DOHH2 (cell line): ENCODE measurements around the gene TBC1D20.

Experiments used
- H3F3A ChIP-seq: fragments of 200-600 bp; sonication (generic), shearing (Covaris generic); 2 replicates; pipeline ENCODE4 v1.6.0; 2016; ENCODE audit warnings: antibody characterized with exemption, mild to moderate bottlenecking; ENCODE audit not compliant: control insufficient read depth, insufficient read depth
- H3K27ac ChIP-seq: fragments of 200-600 bp; sonication (generic); 2 replicates; pipeline ENCODE4 v1.5.1; 2014; ENCODE audit warnings: low read depth, mild to moderate bottlenecking, low read length, moderate library complexity
- H3K27me3 ChIP-seq: fragments of 200-600 bp; sonication (generic); 2 replicates; pipeline ENCODE4 v1.6.1; 2014; ENCODE audit warnings: mild to moderate bottlenecking, low read length, mixed read lengths; ENCODE audit not compliant: control insufficient read depth
- H3K36me3 ChIP-seq: fragments of 200-600 bp; sonication (generic); 2 replicates; pipeline ENCODE4 v1.6.1; 2014; ENCODE audit warnings: mild to moderate bottlenecking, low read length, moderate library complexity, mixed read lengths; ENCODE audit not compliant: control insufficient read depth
- H3K4me1 ChIP-seq: fragments of 200-600 bp; sonication (generic); 2 replicates; pipeline ENCODE4 v1.6.1; 2014; ENCODE audit warnings: mild to moderate bottlenecking, low read length, mixed read lengths; ENCODE audit not compliant: control insufficient read depth
- H3K4me2 ChIP-seq: fragments of 200-600 bp; sonication (generic); 2 replicates; pipeline ENCODE4 v1.6.0; 2014; ENCODE audit warnings: mild to moderate bottlenecking, low read length, moderate library complexity
- H3K4me3 ChIP-seq: fragments of 200-600 bp; sonication (generic); 2 replicates; pipeline ENCODE4 v1.5.1; 2014; ENCODE audit warnings: mild to moderate bottlenecking, low read length, mixed read lengths
- H3K79me2 ChIP-seq: fragments of 200-600 bp; sonication (generic); 2 replicates; pipeline ENCODE4 v1.6.1; 2014; ENCODE audit warnings: mild to moderate bottlenecking, low read length, mixed read lengths; ENCODE audit not compliant: control insufficient read depth
- H3K9me2 ChIP-seq: fragments of 200-600 bp; sonication (generic); replicated peaks from 2 replicates; pipeline ENCODE4 v1.6.1; 2014; ENCODE audit warnings: mild to moderate bottlenecking, low read length, mixed read lengths; ENCODE audit not compliant: control insufficient read depth
- H3K9me3 ChIP-seq: fragments of 200-600 bp; sonication (generic); 2 replicates; pipeline ENCODE4 v1.6.1; 2014; ENCODE audit warnings: antibody characterized with exemption, low read length, mixed read lengths; ENCODE audit not compliant: control insufficient read depth, insufficient read depth
- H4K20me1 ChIP-seq: fragments of 200-600 bp; sonication (generic); 2 replicates; pipeline ENCODE4 v1.6.0; 2014; ENCODE audit warnings: low read depth, mild to moderate bottlenecking, antibody characterized with exemption, low read length, moderate library complexity; ENCODE audit not compliant: control insufficient read depth, insufficient read depth
- CTCF ChIP-seq: fragments of 200-600 bp; sonication (generic); IDR thresholded peaks from one replicate; pipeline ENCODE4 v1.5.1; 2014; ENCODE audit warnings: antibody characterized with exemption, mild to moderate bottlenecking, low read depth, low read length; ENCODE audit not compliant: poor library complexity, severe bottlenecking
- EZH2phosphoT487 ChIP-seq: fragments of 200-600 bp; sonication (generic); IDR thresholded peaks from 2 replicates; pipeline ENCODE4 v1.6.1; 2017; ENCODE audit warnings: borderline replicate concordance, mild to moderate bottlenecking, antibody characterized with exemption, low read length, moderate library complexity, mixed read lengths

TBC1D20 gene

DNA sequence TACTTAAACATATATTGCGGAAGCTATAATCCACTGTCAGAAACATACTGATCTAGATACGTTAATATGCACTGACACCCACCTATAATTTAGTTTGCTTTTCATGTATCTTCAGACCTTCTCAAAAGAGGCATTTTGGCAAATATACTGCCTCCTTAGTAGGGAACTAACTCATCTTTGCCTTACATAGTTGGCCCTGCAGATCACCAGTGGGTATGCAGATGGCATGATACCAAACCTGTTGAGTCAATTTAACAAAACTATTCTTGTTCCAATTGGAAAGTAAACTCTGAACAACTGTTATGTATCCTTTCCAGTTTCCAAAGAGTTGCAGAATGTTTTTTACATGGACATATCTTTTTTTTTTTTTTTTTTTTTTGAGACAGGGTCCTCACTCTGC is 35.6 kb upstream of the TBC1D20 start:
- Histone ChIP-seq H3K4me2 (no peak overlapping the region), H3K27me3 (no peaks in the 10 kb centered on the region), H3K9me3 (no peaks in the 10 kb centered on the region), H3K27ac (no peak overlapping the region), H3K79me2 (no peaks in the 10 kb centered on the region), H4K20me1 (no peaks in the 10 kb centered on the region), H3F3A (no peaks in the 10 kb centered on the region), H3K9me2 (no peaks in the 10 kb centered on the region), H3K4me1 (no peaks in the 10 kb centered on the region), H3K4me3 (no peak overlapping the region), H3K36me3 (peaks cover 87% of the 10 kb centered on the region)
- no peak for TF ChIP-seq EZH2phosphoT487
- no peak for TF ChIP-seq CTCF

- Histone ChIP-seq H3F3A (no peaks in the 10 kb centered on the region), H3K4me3 (no peak overlapping the region), H3K9me2 (no peaks in the 10 kb centered on the region), H3K4me2 (no peak overlapping the region), H4K20me1 (no peaks in the 10 kb centered on the region), H3K36me3 (peaks cover 87% of the 10 kb centered on the region), H3K79me2 (no peaks in the 10 kb centered on the region), H3K9me3 (no peaks in the 10 kb centered on the region), H3K27me3 (no peaks in the 10 kb centered on the region), H3K27ac (no peak overlapping the region), H3K4me1 (no peaks in the 10 kb centered on the region)
- no peak for TF ChIP-seq EZH2phosphoT487
Measured at GRCh38 chr20:496126-496696, 33.9 kb upstream of the TBC1D20 start.

- Histone ChIP-seq H3K27ac (no peak overlapping the region), H3K9me3 (no peaks in the 10 kb centered on the region), H3K4me2 (no peak overlapping the region), H3K4me1 (no peaks in the 10 kb centered on the region), H3K36me3 (peaks cover 85% of the 10 kb centered on the region), H3K27me3 (no peaks in the 10 kb centered on the region), H3K79me2 (no peaks in the 10 kb centered on the region), H3K4me3 (no peak overlapping the region), H3K9me2 (no peaks in the 10 kb centered on the region), H4K20me1 (no peaks in the 10 kb centered on the region), H3F3A (no peaks in the 10 kb centered on the region)
- TF ChIP-seq EZH2phosphoT487 (no peak), CTCF (no peak)
Measured at GRCh38 chr20:492159-492558, 29.8 kb upstream of the TBC1D20 start.

DNA sequence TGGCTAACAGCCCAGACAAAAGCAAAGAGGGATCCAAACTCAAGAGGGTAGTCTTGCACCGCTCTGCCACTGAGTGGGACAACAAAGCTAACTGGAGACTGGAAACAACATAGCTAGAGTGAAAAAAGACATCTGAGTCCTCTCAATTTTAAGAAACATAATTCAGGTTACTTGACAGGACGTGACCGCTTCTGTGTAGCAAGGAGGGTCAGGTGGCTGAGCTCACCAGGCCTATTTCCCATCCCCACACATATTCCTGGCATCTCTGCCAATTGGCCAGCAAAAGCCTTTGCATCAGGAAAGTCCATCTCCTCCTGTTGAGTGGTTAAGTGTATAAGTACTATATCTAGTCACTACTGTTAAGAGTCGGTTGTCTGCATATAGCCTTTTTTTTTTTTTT is 25.3 kb upstream of the TBC1D20 start:
- no peaks in the 10 kb centered on the region for H3K4me1 ChIP-seq

More for the DNA sequence above, 25.3 kb upstream of the TBC1D20 start:
- H3K9me3 ChIP-seq, result no peaks in the 10 kb centered on the region
- no peaks in the 10 kb centered on the region for H3K79me2 ChIP-seq
- H3F3A ChIP-seq, result no peaks in the 10 kb centered on the region
- TF ChIP-seq EZH2phosphoT487 (no peak), CTCF (no peak)
- H3K9me2 ChIP-seq, result no peaks in the 10 kb centered on the region
- H3K36me3 ChIP-seq, result peaks cover 89% of the 10 kb centered on the region
- no peaks in the 10 kb centered on the region for H4K20me1 ChIP-seq
- H3K27me3 ChIP-seq, result no peaks in the 10 kb centered on the region
- H3K4me2 ChIP-seq, result no peak overlapping the region
- no peak overlapping the region for H3K4me3 ChIP-seq
- no peak overlapping the region for H3K27ac ChIP-seq
